ENCODE measurements around the gene HCST.

HCST gene

GRCh38 chr19:35938282-35939224, 36.2 kb downstream of the HCST start:
- no peak for DNase-seq

- no peak for DNase-seq
These were observed 37.2 kb downstream of the HCST start for GRCh38 chr19:35939307-35940077.

GRCh38 chr19:35940078-35940775, 37.9 kb downstream of the HCST start:
- no peak for DNase-seq

- no peak for DNase-seq
These were observed 38.5 kb downstream of the HCST start for GRCh38 chr19:35940839-35941238.

GRCh38 chr19:35942235-35942634, 39.9 kb downstream of the HCST start:
- DNase-seq, result no peak

GRCh38 chr19:35943321-35944301, 41.3 kb downstream of the HCST start:
- no peak for DNase-seq

- no peak for DNase-seq
These were observed 42.2 kb downstream of the HCST start for GRCh38 chr19:35944556-35944955.

- DNase-seq, result no peak
These were observed 42.9 kb downstream of the HCST start for GRCh38 chr19:35945121-35945790.

- no peak for DNase-seq
These were observed 43.9 kb downstream of the HCST start for GRCh38 chr19:35946203-35946602.

GRCh38 chr19:35949131-35949530, 46.8 kb downstream of the HCST start:
- DNase-seq, result no peak
